GM12875 (cell line): ENCODE measurements around the gene ANKRD18B.
"Not testable (repeated sequence)": the region's sequence is repeated elsewhere in the genome, so short reads cannot be mapped to it uniquely, and the experiment has no call there.

Source experiments
- H3K4me3 ChIP-seq: one replicate; pipeline ENCODE4 v1.5.1; 2011; ENCODE audit warnings: low read depth, low read length, control low read depth
- TF ChIP-seq, protein P1 (sequence below): IDR thresholded peaks from 2 replicates; pipeline ENCODE4 v1.5.1; 2011; ENCODE audit warnings: low read depth, mild to moderate bottlenecking, control low read depth, inconsistent platforms, low read length, moderate library complexity, borderline replicate concordance; ENCODE audit not compliant: insufficient read depth

Gene ANKRD18B

DNA sequence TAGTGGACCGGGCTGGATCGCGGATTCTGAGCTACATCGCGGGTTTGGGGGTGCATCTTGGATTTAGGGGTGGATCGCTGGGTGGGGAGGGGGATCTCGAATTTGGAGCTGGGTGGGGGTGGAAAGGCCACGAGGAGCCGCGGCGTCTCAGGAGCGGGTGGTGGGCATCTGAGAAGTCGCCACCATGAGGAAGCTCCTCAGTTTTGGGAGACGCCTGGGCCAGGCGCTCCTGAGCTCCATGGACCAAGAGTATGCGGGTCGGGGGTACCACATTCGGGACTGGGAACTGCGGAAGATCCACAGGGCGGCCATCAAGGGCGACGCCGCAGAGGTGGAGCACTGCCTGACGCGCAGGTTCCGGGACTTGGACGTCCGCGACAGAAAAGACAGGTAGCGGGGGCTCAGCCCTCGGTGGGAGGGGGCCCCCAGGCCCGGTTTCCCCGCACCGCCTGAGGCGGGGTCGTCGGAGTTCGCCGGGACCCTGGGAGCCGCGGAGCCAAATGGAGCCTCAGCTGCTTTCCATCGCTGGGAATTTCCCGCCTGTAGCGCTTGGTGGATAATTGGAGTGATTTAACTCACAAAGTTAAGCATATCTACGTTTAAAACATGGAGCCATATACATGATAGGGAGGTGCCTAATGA, 376 bp downstream of the ANKRD18B start:
- TF ChIP-seq, protein P1, sequence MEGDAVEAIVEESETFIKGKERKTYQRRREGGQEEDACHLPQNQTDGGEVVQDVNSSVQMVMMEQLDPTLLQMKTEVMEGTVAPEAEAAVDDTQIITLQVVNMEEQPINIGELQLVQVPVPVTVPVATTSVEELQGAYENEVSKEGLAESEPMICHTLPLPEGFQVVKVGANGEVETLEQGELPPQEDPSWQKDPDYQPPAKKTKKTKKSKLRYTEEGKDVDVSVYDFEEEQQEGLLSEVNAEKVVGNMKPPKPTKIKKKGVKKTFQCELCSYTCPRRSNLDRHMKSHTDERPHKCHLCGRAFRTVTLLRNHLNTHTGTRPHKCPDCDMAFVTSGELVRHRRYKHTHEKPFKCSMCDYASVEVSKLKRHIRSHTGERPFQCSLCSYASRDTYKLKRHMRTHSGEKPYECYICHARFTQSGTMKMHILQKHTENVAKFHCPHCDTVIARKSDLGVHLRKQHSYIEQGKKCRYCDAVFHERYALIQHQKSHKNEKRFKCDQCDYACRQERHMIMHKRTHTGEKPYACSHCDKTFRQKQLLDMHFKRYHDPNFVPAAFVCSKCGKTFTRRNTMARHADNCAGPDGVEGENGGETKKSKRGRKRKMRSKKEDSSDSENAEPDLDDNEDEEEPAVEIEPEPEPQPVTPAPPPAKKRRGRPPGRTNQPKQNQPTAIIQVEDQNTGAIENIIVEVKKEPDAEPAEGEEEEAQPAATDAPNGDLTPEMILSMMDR: no peak
- H3K4me3 ChIP-seq: no peak overlapping the region

DNA sequence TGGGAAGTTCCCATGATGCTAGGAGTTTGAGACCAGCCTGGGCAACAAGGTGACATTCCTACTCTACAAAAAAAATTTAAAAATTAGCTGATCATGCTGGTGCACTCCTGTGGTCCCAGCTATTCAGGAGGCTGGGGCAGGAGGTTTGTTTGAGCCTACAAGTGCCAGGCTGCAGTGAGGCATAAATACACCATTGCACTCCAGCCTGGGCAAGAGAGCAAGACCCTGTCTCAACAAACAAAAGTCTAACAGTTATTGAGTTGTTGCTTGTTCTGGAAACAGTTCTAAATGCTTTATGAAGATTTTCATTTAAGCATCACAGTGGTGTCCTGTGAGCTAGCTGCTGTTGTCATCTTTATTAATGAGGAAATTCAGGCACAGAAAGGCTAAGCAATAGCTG, 4.0 kb downstream of the ANKRD18B start:
- H3K4me3 ChIP-seq: not testable (repeated sequence)

DNA sequence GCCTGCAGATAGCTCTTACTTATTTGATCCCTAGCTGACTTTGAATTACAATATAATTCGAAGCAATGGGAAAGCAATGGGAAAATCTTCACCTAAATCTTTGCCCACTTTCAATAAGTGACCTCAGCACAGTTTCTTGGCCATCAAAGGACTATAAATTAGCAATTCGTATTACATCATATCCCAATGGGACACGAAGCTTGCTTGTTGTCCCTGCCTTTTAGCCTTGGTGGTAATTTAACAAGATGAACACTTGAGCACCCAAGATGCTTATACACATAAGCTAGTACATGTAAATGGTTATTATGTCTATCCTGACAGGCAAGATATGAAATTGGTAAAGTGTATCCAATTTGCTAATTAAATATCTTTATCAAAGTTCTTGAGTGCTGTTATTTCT, 9.9 kb downstream of the ANKRD18B start:
- not testable (repeated sequence) for H3K4me3 ChIP-seq

DNA sequence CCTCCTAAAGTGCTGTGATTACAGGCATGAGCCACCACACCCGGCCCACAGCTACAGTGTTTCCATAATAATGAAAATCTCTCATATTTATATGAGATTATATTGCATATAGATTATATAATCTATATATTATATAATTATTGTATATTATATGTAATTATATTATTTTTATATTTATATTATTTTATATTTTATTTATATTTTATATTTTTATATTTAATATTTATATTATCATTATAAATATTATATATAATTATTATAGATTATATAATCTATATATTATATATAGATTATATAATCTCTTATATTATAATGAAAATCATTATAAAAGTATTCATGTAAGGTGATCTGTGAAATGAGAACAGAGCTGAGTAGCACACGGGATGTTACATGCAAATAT, 11.5 kb downstream of the ANKRD18B start:
- TF ChIP-seq, protein P1: no peak
- H3K4me3 ChIP-seq: no peak overlapping the region

DNA sequence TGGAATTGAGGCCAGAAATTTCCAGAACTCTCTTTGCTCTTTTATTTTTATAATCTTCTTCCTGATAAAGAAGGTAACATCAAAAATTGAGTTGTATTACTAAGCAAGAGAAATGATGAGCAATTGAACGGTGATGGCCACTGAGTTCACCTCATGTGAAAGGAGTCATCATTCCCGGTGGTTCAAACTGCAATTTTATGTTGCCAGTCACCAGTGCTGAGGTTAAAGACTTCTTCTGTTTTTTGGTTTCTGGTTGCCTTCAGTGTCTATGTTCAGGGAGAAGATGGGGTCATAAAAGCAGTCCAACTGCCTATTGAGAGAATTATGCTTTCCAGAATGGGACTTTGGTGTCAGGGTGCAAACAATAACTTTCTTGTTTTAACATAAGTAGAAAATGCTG, 19.4 kb downstream of the ANKRD18B start:
- H3K4me3 ChIP-seq: not testable (repeated sequence)

DNA sequence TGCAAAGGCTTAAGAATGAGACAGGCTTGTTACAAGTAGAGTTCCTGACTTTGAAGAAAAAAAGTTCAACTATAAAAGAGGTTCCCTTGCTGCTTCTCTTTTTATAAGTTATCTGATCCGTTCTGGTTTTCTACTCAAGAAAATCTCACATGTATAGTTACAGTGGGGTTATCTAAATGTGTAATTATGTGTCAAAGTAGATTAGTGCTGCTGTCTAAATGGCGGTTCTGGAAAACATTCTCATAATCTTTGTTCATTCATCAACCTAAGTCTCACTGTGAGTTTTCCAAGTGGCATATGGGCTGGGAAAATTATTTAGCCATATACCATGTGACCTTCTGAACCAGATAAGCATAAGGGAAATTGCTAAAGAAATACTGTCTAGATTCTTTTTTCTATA, 21.7 kb downstream of the ANKRD18B start:
- H3K4me3 ChIP-seq: not testable (repeated sequence)

DNA sequence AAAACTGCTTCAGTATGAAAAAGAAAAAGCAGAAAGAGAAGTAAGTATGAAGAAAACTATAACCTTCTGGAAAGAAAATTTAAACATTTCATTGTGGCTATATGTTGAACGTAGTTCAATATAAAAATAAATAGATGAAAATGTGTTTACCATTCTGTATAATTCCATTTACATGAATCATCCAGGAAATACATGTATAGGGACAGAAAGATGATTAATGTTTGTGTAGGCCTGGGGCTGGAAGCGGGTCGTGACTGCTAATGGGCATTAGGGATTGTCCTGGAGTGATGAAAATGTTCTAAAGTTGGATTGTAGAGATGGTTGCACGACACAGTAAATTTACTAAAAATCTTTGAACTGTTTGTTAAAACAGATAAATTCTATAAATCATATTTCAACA, 24.8 kb downstream of the ANKRD18B start:
- H3K4me3 ChIP-seq: not testable (repeated sequence)

DNA sequence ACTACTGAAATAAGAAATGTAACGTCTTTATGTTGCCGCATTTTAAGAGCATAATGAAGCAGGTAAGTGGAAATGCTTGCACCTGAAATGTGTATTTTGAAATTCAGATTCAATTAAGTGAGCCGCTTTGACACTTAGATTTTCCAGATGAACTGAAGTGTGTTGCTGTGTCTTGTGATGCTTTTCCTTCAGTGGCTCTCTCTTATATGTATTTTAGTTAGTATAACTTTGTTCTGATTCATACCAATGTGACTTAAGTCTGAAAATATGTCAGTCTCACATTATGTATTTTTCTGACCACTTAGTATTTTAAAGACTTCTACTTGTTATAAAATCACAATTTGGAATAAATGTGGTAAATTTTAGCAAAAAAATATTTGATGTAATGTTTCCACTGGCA, 25.4 kb downstream of the ANKRD18B start:
- H3K4me3 ChIP-seq: not testable (repeated sequence)

DNA sequence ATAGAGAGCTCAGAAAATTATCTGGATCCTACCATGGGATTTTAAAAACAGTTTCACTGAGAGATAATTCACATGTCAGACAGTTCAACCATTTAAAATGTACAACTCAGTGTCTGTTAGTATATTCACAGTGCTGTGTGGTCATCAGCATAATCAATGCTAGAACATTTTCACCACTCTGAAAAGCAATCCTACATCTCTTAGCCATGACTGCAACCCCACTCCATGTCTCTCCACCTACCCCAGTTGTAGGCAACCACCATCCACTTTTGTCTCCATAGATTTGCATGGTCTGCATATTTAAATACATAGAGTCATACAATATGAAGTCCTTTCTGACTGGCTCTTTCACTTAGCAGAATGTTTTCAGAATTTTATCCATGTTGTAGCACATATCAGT, 27.1 kb downstream of the ANKRD18B start:
- not testable (repeated sequence) for H3K4me3 ChIP-seq

DNA sequence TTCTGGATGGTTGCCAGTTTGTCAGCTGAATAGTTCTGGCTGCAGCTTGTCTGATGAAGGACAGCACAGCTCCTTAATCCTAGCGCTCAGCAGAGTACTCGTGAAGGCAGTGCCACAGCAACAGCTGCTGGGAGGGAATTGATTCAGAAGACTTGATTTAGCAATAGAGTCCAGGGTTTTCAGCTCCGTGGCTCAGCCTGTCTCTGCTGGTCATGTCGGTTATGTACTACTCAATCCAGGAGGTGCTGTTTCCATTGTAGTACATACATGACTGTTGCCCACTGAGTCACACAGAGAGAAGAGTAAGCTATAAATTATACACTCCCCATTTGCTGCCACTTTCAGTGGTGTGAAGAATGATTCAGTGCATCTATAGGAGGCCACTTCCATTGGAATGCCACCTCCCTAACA, 28.3 kb downstream of the ANKRD18B start:
- H3K4me3 ChIP-seq: not testable (repeated sequence)

DNA sequence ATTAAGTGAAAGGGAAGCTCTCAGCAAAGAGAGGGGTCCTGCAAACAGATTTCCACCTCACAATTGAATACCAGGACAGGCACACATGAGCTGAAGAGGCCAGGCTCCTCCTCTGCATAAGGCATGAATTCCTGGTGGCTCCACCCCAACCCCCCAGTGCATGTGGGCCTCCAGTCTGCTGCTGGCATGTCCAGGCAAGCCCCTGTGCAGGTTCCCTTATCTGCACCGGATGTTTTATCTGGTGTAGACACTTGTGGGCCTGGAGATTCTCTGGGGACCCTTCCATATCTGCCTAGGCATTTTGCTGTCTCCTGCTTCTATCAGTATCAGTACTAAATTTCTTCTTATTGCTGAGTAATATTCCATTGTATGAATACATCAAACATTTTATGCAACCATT, 36.2 kb downstream of the ANKRD18B start:
- H3K4me3 ChIP-seq: not testable (repeated sequence)

DNA sequence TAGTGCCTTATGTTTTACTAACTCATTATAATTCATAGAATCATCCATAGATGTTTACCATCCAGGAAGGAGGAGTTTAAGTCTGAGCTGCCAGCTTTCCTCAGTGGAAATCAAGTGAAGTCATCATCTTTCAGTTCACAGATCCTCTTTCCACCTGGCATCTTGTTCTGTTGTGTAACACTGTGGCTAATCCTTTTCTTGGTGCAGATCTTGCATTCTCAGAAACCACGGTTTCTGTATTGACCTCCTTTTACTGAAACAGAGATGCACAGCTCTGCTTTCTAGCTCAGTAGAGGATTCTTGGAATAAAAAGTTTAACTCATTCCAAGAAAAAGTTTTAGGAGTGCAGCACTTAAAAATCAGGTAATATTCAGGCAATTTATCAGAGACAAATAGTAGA, 38.1 kb downstream of the ANKRD18B start:
- not testable (repeated sequence) for H3K4me3 ChIP-seq

DNA sequence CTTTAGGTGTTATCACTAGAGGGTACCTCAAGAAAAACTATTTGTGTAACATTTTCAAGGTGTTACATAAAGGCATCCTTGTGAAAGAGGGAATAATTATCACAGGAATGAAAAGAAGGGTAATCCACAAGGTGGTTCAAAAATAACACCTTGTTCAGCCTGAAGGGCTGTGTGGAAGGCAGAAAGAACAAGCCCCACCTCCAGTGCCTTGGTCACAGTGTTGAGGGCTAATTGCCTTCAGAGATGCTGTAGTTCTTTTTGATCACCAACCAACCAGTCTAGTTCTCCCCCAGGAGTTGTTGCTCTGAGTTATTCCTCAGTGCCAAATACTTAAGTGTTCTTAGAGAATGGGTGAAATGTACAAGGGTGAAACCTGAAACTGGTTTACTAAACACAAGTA, 43.7 kb downstream of the ANKRD18B start:
- not testable (repeated sequence) for H3K4me3 ChIP-seq

DNA sequence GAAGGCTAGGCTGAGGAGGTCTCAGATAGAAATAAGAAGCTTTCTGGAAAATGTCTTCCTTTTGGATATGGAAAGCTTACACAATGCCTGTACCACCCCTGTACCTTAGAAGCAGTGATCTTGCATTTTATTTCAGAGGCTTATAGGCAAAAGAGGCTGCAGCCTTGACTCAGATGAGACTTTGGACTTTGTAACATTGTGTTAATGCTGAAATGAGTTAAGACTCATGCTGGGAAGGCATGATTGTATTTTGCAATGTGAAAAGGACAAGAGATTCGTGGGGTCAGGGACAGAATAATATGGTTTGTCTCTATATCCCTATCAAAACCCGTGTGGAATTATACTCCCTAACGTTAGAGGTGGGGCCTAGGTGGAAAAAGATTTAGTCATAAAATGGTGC, 53.7 kb downstream of the ANKRD18B start:
- H3K4me3 ChIP-seq: not testable (repeated sequence)

DNA sequence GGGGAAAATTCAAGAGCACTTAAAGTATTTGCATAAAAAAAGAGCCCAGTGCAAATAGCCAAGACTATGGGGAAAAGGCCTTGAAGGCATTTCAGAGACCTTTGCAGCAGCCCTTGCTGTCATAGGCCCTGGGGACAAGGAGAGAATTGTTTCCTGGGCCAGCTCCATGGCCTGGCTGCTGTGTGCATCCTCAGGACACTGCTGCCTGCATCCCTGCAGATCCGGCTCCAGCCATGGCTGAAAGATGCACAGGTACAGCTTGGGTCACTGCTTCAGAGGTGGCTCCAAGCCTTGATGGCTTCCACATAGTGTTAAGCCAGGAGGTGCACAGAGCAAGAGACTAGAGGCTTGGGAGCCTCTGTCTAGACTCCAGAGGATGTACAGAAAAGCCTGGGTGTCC, 55.9 kb downstream of the ANKRD18B start:
- not testable (repeated sequence) for H3K4me3 ChIP-seq

DNA sequence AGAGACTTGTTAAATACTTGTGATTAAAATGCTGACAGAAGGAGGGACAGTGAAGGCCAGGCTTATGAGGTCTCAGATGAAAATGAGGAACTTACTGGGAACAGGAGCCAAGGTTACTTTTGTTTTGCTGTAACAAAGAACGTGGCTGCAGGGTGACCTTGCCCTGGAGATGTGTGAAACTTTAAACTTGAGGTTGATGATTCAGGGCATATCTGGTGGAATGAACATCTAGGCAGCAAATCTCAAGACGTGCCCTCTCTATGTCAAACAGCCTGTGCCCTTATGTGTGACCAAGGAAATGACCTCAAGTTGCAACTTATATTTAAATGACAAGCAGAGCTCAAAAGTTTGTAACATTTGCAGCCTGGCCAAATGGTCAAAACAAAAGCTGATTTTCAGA, 58.6 kb downstream of the ANKRD18B start:
- H3K4me3 ChIP-seq: not testable (repeated sequence)

DNA sequence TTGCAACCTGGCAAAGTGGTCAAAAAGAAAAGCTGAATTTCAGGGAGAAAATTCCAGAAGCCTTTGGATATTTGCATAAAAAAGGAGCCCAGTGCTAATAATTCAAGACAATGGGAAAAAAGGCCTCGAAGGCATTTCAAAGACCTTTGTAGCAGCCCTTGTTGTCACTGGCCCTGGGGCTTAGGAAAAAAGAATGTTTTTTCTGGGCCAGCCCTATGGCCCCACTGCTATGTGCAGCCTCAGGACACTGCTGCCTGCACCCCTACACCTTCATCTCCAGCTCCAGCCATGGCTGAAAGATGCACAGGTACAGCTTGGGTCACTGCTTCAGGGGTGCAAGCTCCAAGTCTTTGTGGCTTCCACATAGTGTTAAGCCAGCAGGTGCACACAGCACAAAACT, 62.1 kb downstream of the ANKRD18B start:
- not testable (repeated sequence) for H3K4me3 ChIP-seq

DNA sequence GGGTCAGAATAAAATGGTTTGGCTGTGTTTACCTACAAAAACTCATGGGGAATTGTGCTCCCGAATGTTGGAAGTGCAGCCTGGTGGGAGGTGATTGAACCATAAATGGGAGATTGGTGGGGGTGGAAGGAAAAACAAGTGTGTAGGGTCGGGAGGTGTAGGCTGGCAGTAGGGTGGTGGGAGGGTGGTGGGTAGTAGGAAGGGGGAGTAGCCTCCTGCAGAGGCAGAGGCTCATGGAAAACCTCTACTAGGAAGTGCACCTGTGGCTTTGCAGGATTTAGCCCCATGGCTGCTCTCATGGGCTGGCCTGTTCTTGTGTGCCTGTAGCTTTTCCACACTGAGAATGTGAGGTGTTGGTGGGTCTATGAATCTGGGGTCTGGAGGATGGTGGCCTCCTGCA, 63.7 kb downstream of the ANKRD18B start:
- H3K4me3 ChIP-seq: not testable (repeated sequence)

DNA sequence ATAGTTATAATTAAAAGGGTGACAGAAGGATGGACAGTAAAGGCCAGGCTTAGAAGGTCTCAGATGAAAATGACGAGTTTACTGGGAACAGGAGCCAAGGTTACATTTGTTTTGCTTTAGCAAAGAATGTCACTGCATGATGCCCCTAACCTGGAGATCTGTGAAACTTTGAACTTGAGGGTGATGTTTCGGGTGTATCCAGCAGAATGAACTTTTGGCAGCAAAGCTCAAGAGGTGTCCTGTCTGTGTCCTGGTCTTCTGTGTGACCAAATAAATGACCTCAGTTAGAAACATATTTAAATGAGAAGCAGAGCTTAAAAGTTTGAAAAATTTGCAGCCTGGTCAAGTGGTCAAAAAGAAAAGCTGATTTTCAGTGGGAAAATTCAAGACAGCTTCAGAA, 64.8 kb downstream of the ANKRD18B start:
- not testable (repeated sequence) for H3K4me3 ChIP-seq

DNA sequence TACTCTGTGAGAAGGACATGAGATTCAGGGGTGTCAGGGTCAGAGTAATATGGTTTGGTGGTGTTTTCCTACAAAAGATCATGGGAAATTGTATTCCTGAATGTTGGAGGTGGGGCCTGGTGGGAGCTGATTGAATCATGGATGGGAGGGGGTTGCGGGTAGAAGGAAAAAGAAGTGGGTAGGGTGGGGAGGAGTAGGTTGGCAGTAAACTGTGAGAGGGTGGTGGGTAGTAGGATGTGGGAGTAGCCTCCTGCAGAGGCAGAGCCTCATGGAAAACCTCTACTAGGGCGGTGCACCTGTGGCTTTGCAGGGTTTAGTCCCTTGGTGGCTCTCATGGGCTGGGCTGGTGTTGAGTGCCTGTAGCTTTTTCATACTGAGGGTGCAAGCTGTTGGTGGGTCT, 66.8 kb downstream of the ANKRD18B start:
- not testable (repeated sequence) for H3K4me3 ChIP-seq
